NK-92 (cell line): ENCODE data around the gene ZFP92.

ENCODE experiments used
- DNase-seq: peaks from one replicate; lab custom pipeline; 2025; ENCODE audit not compliant: unreplicated experiment; lab: John Stamatoyannopoulos, UW

ZFP92 gene

DNA sequence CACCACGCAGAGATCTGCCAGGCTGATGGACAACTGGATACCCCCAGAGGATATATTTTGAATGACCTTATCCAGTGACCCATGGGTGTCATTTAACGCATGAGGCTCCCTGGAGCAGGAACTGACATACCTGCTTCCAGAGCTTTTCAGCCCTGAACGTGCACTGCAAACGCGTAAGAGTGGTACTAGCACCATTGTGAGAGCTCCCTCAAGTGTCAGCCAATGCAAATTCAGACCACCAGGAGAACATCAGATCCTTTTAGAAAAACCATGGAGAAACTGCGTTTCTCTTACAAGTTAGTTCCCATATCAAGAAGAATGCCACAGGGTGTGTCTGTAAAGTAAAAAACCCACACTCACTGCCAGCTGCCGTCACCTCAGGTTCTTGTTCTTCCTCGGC, 27.3 kb downstream of the ZFP92 start:
- DNase-seq = no peak

GRCh38 chrX:153439977-153440376, 28.7 kb downstream of the ZFP92 start:
- DNase-seq = no peak

DNA sequence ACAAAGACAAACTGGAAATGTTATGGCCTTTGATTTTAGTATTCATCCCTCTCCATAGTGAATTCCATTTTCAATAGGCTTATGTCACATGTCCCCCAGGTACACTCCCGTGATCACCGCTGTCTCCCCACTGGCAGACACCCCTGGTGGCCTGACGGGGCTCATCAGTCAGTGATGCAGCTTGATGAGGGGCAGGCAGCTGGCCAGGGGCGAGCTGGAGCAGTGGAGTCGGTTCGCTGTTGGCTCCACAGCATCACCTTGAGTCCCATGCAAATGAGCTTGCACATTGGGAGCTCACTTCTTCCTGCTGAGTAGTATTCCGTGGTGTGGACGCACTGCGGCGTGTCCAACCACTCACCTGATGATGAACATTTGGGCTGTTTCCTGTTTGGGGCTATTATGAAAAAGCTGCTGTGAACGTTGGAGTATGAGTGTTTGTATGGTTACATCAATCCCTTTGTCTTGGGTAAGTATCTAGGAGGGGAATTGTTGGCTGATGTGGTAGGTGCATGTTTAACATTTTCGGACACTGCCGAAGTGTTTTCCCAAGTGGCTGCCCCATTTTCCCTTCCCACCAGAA, 29.4 kb downstream of the ZFP92 start:
- no peak for DNase-seq

GRCh38 chrX:153441296-153441695, 30.0 kb downstream of the ZFP92 start:
- no peak for DNase-seq

DNA sequence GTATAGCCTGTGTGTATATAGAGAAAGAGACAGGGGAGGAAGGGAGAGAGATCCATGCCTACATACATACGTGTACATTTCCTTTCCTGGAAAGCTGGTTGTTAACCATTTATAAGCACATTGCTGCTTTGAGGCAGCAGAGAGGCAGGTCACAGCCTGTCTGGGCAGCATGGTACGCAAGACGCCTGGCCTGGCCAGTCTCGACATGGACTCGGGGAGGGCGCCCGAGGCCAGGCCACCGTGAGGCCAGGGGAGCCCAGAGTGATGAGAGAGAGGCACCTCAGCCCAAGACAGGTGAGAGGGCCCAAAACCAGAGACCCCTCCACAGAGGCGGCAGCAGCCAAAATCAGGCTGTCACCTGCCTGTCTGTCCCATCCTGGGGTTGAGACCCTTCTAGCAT, 30.7 kb downstream of the ZFP92 start:
- no peak for DNase-seq

- DNase-seq = no peak
Observed at GRCh38 chrX:153442463-153442862, 31.2 kb downstream of the ZFP92 start.

DNA sequence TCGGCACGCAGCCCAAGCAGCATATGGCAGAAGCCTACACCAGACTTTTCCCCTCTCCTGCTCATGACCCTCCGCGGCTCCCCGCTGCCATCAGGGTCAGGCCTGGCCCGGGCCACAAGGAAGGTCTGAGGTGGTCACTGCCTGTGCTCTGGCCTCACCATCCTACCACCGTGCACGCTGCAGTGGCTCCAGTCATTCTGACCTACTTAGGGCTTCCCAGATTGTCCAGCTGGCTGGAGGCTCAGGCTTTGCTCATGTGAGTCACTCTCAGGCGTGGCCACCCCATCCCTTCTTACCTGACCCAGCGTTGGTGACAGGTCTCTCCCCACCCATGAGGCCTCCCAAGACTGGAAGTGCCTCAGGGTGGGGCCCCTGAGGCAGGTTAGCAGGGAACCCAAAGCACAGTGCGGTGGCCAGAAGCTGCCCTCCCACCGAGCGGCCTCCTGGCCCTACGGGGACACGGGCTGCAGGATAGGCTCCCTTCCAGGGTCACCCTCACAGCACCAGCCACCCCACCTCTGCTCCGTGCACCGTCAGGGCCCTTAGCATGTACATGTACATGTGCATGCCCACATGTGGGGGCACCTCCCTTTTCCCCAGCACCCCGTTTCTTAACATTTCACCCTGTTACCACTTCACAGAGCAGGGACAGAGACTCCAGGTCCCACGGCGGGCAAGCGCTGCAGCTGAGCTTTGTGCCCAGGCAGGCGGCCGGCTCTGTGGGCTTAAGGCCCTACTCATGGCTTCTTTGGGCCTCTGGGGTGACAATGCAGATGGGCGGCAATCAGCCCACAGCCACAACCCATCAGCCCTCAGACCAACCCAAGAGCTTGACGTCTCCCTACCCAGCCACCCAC, 32.4 kb downstream of the ZFP92 start:
- no peak for DNase-seq

GRCh38 chrX:153444333-153445011, 33.2 kb downstream of the ZFP92 start:
- DNase-seq = no peak

GRCh38 chrX:153445106-153445855, 34.0 kb downstream of the ZFP92 start:
- no peak for DNase-seq

GRCh38 chrX:153445856-153446635, 34.8 kb downstream of the ZFP92 start, which contains the start of gene TREX2:
TSS of gene TREX2 (minus strand) at chrX:153446056. CDS start at chrX:153445430, 626 bp downstream.
- DNase-seq = no peak

DNA sequence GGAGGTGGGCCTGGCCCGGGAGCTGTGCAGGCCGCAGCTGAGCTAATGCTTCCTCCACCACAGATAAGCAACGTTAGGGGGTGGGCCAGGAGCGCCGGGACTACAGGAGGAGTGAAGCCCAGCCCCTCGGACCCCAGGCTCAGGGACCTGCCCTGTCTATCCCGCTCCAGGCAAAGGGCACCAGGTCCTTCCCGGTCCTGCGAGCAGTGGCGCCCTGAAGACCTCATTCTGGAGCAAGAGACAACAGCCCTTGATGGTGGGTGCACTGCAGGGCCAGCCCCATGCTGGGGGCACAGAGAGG, 35.3 kb downstream of the ZFP92 start:
- DNase-seq = no peak

DNA sequence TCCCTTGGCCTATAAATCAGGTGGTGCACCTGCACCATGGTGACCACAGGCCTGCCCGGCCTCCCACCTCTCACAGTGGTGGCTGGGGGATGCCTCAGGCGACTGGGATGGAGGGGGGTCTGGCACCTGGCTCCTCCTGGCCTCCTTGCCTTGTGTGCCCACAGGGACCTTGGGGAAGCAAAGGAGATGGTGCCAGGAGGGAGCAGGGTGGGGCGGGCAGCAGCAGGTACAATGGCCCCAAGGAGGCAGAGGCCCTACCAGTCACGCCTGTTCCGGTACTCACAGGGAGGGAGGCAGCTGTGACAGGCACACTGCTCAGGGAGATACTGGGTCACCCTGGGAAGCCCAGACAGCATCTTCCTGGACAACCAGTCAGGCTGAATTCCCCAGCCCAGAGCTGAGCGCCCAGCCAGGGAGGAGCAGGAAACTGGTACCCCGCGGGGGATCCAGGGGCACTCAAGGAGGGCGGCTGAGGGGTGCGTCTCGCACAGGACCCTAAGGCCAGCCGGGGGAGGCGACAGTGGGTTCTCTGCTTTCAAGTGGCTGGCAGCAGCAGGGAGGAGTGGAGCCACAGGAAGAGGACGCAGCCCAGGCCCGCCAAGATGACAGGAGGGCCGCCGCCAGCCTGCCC, 35.8 kb downstream of the ZFP92 start:
- no peak for DNase-seq

- DNase-seq = no peak
Observed at GRCh38 chrX:153447581-153447960, 36.3 kb downstream of the ZFP92 start.

GRCh38 chrX:153448556-153449367, 37.5 kb downstream of the ZFP92 start:
- no peak for DNase-seq

GRCh38 chrX:153449368-153450113, 38.3 kb downstream of the ZFP92 start:
- DNase-seq = no peak

- no peak for DNase-seq
Observed at GRCh38 chrX:153450114-153450948, 39.1 kb downstream of the ZFP92 start.

DNA sequence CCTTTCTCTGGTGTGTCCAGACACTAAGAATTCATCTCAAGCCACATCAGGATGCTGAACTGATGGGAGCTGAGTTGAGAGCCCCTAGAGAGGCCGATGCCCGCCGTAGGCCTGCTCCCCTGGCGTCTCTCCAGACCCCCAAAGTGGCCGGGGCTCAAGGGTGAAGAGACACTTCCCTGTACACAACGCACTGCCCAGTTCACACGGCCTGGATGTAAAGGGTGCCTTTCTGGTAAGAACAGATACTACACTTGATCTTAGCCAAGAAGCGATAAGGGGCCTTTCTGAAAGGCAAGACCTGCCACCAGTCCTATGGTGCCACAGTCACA, 39.6 kb downstream of the ZFP92 start:
- DNase-seq = no peak
